ENCODE data around the gene PLCB1.
"Not testable (repeated sequence)": the region's sequence is repeated elsewhere in the genome, so short reads cannot be mapped to it uniquely, and the experiment has no call there.

Gene PLCB1

GRCh38 chr20:8834851-8835250, 702.8 kb downstream of the PLCB1 start:
- DNase-seq (ENCODE audit: low spot score) = no peak

GRCh38 chr20:8837396-8837795, 705.3 kb downstream of the PLCB1 start:
- DNase-seq (ENCODE audit: low spot score) = peak; percentile 42

- DNase-seq (ENCODE audit: low spot score) = no peak
Observed at GRCh38 chr20:8842525-8842924, 710.5 kb downstream of the PLCB1 start.

DNA sequence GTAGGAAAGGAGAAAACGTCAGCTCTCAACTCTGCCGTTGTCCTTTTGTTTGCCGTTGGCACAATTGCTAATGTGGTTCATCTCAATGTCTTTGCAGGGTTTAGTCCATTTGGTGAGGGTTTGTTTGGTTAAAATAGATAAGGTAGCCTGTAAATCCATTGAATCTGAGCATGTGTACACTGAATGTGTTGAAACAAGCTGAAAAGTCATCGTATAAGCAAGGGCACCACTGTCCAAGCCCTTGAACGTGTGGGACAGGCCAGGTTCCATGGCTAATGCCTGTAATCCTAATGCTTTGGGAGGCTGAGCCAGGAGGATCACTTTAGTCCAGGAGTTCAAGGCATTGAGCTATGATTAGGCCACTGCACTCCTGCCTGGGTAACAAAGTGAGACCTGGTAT, 712.1 kb downstream of the PLCB1 start:
- no peak for DNase-seq (ENCODE audit: low spot score)

GRCh38 chr20:8849990-8850389, 717.9 kb downstream of the PLCB1 start:
- DNase-seq (ENCODE audit: low spot score) = no peak

DNA sequence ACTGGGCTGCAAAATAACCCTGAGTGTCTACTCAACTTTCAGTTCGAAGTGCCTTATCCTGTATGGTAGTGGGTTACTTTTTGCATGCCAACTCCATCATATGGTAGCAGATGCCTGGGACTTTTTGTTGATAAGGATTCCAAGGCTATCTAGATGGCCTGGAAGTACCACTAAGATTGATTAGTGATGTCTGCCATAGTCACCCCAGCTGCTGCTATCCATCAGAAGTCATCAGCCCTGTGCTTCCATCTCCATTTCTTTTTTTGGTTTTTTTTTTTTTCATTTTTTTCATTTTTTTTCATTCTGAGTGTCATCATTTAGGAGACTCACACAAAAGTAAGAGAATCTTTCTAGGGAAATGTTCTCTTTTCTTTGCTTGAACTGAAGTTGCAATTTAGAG, 719.4 kb downstream of the PLCB1 start:
- no peak for DNase-seq (ENCODE audit: low spot score)

GRCh38 chr20:8851919-8852318, 719.9 kb downstream of the PLCB1 start:
- not testable (repeated sequence) for DNase-seq (ENCODE audit: low spot score)

DNA sequence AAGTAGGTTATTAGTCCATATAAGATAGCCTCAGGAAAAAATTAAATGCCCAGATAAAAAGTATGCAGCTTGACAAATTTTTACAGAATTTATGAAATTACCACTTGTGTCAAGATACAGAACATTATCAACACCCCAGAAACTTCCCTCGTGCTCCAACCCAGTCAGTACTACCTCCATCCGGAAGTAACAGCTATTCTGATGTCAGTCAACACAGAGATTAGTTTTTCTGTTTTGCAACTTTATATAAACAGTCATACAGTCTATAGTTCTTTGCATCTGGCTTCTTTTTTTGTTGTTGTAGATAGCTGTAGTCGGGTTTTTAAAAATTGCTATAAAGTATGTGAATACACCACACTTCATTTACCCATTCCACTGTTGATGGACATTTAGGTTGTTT, 721.1 kb downstream of the PLCB1 start:
- not testable (repeated sequence) for DNase-seq (ENCODE audit: low spot score)

DNA sequence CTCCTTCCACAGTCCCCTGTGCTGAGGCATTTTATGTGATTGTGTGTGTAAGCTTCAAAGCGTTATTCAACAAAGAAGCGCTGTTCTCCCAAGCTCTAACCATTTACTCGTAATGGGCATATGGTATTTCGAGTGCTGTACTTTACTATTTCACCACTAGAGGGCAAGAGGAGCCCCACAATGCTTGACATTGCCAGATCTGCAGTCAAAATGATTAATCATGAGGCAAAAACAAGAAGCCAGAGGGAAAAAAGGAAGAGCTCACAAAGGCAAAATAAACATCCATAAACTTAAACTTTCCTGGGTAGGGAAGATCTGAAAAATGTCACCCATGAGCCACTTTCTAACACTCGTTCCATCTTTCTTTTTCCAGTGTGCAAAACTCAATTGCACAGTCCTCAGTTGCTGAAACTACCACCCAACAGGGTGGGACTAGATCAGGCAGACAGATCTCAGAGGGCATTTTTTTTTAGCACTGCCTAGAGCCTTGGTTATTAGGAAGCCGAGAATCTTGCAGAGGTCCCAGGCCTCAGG, 721.8 kb downstream of the PLCB1 start:
- DNase-seq (ENCODE audit: low spot score) = peak; percentile 78

DNA sequence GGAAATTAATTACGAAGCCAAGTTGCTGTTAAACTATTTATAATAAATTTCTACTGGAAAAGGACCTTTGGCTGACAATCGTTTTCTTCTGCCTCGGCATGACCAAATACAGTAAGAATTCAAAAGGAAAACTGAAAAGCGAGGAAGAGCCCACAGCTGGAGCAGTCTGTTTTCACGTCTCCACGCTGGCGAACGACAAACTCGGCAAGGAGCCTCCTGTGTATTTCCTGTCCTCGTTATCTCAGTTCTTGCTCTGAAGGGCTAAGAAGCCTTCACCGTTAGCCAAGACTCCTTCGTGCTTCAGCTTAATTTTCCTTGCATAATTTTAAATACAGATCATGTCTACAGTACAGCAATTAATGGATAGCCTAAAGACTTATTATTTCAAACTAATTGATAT, 722.5 kb downstream of the PLCB1 start:
- peak; percentile 54 for DNase-seq (ENCODE audit: low spot score)

DNA sequence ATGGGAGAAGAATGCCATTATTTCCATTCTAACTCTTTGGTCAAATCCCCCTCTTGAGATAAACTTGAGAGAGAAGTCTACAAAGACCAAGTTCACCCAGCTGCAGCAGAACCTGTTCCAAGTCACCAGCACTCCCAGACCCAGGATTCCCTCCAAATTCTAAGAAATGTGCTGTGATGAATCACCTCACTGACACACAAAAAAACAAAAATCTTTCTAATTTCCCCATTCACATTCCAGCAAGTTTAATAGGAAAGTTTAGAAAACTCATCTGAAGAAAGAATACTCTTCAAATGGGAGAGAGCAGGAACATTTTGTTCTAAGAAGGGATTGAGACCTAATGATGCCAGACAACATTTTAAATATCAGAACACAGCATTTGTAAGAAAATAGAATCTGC, 723.2 kb downstream of the PLCB1 start:
- peak; percentile 60 for DNase-seq (ENCODE audit: low spot score)

DNA sequence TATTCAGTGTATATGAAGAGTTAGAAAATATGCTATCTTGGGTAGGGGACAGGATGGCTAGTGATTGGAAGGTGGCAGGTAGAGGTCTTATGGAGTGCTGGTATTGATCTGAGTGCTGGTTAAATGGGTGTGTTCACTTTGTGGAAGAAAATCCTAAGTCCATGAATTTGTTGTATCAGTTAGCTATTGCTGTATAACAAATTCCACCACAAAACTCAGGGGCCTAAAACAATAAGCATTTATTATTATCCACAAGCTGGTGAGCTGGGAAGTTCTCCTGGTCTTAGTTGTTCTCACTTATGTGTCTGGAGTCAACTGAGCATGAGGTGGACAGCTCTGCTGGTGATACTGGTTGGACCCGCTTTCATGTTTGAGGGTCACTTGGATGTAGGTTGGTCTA, 724.6 kb downstream of the PLCB1 start:
- no peak for DNase-seq (ENCODE audit: low spot score)

DNA sequence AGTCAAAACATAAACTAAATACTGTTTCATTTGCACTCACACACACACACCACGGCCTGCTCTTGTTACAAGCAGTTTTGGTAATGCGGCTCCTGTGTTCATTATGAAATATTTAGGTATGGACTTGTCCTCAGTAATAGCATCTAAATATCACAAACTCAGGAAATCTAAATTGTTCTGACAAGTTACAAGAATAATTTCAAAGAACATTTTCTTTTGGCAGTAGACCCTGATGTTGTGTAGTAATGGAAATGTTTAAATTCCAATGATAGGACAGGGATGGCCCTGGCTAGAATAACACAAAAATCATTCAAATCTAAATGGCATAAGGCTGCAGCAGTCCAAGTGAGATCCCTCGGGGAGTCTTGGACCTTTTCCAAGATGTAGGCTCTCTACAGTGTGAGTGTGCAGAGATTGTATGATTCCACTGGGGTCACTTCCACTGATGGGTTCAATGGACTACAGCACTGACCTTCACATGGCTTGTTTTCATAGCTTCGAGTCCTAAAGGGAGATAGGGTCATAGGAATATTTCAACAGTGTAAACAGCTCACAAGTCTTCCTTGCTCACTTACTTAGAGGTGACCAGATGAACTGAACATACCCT, 726.2 kb downstream of the PLCB1 start:
- DNase-seq (ENCODE audit: low spot score) = no peak

- peak; percentile 69 for DNase-seq (ENCODE audit: low spot score)
Observed at GRCh38 chr20:8860011-8860495, 728.0 kb downstream of the PLCB1 start.

- DNase-seq (ENCODE audit: low spot score) = no peak
Observed at GRCh38 chr20:8862092-8862491, 730.0 kb downstream of the PLCB1 start.

GRCh38 chr20:8865636-8866035, 733.6 kb downstream of the PLCB1 start:
- DNase-seq (ENCODE audit: low spot score) = no peak

DNA sequence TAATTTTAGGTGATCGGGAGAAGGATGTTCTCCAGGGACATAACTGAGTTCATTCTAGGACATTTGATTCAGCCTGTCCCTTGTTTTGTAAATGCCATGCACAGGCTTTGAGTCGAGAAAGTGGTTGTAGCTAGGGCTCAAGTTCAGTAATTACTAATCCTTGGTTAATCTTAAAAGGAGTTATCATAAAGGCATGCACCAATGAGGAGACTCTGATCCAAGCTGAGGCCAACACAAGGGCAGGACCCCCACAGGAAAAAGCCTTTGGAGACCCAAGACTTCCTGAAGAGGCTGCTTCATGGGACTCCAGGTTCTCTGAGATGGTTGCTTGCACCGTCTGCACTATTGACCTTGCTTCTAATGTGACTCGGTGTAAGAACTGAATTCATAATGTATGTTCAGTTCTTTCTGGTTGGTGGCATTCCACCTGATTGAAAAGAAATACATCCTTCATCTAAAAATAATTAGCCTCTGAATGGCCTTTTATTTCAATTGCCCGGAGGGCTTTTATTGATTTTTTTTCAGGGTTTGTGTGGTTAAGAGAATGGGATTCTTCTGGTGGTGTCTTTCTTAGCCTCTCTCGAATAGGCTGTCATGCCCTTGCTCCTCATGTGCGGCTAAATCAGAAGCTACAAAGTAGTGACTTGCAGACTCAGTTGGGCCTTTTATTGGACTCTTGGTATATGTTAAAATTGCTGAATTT, 735.1 kb downstream of the PLCB1 start:
- DNase-seq (ENCODE audit: low spot score) = no peak

- no peak for DNase-seq (ENCODE audit: low spot score)
Observed at GRCh38 chr20:8870652-8871051, 738.6 kb downstream of the PLCB1 start.

DNA sequence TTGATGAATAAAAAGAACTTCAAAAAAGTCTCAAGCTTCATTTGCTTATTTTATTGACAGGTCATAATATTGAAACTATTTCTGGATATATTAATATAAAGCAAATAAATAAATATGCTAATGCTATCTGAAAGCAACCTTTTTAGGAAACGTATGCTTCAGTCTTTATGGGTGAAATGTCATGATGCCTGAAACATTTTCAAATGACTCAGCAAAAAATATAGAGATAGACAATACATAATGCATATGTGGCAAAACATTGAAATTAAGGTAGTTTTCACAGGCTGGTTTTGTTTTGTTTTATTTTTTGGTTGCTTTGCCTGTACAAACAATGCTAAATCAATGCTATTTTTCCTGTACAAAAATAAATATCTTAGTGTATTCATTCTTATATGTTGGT, 742.4 kb downstream of the PLCB1 start:
- no peak for DNase-seq (ENCODE audit: low spot score)

- DNase-seq (ENCODE audit: low spot score) = no peak
Observed at GRCh38 chr20:8875586-8875985, 743.5 kb downstream of the PLCB1 start.

DNA sequence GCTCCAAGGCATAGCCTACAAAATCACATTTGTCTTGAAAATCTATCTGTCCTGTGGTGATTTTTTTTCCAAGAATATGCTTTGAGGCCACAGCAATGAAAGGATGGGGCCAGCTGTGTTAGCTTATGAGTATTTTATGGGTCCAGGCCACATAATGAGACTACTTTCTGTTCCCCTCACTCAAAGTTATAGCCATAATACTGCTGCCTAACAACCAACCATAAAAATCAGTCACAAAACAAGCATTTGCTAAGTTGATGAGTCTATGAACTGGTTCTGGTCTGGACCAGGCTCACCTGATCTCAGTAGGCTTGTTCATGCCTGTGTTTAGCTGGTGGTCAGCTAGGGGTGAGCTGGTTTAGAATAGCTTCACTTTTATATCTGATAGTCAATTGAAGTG, 744.3 kb downstream of the PLCB1 start:
- no peak for DNase-seq (ENCODE audit: low spot score)

DNA sequence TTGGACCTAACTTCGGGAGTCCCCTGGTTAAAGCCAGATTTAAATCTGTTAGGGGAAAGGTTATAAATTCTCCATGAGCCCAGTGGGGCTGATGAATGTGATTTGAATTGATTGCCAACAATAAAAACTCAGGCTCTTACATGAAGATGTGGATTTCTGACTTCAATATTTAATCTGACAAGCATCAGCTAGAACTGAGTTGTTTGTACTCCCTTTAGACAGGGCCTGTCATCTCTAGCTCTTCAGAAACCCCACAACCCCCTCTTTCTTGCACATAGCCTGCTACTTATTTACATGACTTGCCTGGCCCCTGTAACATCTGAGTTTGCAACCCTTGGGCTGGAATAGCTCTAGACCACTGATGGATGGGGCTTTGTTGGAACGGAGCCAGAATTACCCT, 745.2 kb downstream of the PLCB1 start:
- DNase-seq (ENCODE audit: low spot score) = no peak

DNA sequence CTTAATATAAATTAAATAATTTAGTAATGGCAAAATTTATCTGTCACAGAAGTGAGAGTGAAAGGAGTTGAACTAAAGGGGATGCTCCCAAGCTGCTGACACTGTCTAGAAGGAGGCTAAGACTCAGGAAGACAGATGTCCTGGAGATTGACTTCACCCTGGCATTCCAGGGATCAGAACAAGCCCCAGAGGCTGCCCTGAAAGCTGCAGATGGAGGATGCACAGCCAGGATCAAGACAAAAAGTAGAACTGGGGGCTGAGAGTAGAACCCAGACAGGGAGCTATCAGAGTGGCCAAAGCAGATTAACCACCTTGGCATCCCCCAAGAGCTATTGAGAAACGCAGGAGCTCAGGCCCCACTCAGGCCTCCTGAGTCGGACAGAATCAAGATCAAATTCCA, 747.6 kb downstream of the PLCB1 start:
- no peak for DNase-seq (ENCODE audit: low spot score)

Measured in AG08395 (cell line).